Effector CD4-positive, alpha-beta T cell (primary cell): ENCODE data around the gene ZC3H12C.
"Not testable (repeated sequence)": the region's sequence is repeated elsewhere in the genome, so short reads cannot be mapped to it uniquely, and the experiment has no call there.

Source experiments
- DNase-seq: peaks from one replicate; pipeline ENCODE4 v3.0.0-alpha.2; 2020

ZC3H12C gene

GRCh38 chr11:110186456-110186855 lies 93.3 kb downstream of the ZC3H12C start:
- no peak for DNase-seq

DNA sequence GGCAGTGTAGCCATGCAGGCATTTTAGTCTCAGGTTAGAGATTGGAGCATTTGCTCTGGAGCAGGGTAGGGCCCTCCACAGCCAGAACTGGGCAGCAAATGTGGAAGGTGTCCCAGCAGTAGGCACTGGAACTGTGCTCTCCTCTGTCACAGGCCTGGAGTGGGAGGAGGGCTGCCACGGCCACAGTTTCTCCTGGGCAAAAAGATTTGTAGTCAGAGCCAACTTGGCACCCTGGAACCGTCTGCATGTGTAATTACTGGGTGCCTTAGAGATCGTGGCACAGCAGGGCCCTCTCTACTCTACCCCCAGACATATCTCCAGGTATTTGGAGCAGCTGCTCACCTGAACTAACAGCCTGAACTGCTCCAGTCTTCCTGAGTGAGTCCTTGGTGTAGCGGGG lies 93.7 kb downstream of the ZC3H12C start:
- DNase-seq = no peak

- no peak for DNase-seq
Measured at GRCh38 chr11:110187731-110188130, 94.5 kb downstream of the ZC3H12C start.

DNA sequence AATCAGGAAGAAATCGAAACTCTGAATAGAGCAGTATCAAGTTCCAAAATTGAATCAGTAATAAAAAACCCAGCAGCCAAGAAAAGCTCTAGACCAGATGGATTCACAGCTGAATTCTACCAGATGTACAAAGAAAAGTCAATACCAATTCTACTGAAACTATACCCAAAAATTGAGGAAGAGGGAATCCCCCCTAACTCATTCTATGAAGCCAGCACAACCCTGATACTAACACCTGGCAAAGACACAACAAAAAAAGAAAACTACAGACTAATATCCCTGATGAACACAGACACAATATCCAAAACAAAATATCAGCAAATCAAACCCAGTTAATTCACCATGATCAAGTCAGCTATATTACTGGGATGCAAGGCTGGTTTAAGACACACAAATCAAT lies 97.7 kb downstream of the ZC3H12C start:
- DNase-seq = no peak

- not testable (repeated sequence) for DNase-seq
Measured at GRCh38 chr11:110192604-110193282, 99.6 kb downstream of the ZC3H12C start.

GRCh38 chr11:110194211-110194766 lies 101.1 kb downstream of the ZC3H12C start:
- not testable (repeated sequence) for DNase-seq

DNA sequence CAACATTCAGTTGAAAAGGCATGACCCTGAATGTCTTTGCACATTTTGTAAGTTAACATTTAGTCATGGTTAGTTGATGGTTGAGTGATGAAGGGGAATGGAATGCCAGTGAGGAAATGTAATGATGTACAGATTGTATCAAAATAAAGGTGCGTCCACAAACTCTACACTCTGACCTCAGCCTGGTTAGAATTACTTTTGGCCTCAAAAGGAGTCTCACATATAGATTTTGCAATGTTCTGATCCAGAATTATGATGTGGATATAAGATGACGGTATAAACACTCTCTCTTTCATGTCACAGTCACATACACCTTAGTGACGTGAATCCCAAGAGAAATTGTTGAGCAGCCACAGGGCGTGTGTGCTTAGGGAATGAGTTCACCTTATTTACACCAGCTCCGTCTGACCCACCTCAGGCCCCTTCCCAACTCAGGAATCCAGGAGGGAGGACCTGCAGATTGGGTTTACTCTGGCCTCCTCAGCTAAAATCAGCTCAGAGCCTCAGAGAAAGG lies 103.1 kb downstream of the ZC3H12C start:
- DNase-seq = no peak

DNA sequence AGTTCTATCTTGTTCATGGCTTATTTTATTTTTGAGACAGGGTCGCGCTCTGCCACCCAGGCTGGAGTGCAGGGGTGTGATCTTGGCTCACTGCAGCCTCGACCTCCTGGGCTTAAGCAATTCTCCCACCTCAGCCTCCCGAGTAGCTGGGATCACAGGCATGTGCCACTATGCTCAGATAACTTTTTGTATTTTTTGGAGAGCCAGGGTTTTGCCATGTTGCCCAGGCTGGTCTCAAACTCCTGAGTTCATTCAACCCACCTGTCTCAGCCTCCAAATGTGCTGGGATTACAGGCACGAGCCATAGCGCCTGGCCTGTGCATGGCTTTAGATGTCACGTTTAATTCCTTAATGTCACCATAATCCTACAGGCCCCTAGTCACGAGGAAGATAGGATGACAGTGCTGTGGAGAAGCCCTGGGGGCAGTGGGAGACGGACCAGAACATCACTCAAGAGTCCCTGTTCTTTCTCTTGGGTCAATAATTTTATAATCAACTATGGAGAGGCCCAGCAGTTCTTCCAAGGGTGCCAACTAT lies 103.8 kb downstream of the ZC3H12C start:
- no peak for DNase-seq

GRCh38 chr11:110198031-110198729 lies 105.0 kb downstream of the ZC3H12C start:
- DNase-seq = no peak

- no peak for DNase-seq
Measured at GRCh38 chr11:110199184-110199981, 106.2 kb downstream of the ZC3H12C start.

DNA sequence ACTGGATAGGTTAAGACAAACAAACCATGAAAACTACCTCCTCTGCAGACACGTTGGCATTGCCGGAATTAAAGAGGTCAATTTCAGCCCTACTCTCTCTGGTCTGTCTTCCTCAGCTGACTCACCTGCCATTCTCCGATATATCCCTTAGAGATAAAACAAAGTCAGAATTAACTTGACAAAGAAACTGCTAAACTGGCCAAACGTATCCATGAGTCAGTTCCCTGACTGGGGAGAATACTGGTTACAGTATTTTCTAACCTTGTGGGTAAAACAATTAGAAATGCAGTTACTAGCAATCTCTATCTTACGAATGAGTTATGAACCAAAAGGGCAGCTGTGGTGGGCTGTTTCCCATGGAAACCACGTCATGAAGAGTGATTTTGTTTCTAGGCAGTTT lies 107.0 kb downstream of the ZC3H12C start:
- no peak for DNase-seq

DNA sequence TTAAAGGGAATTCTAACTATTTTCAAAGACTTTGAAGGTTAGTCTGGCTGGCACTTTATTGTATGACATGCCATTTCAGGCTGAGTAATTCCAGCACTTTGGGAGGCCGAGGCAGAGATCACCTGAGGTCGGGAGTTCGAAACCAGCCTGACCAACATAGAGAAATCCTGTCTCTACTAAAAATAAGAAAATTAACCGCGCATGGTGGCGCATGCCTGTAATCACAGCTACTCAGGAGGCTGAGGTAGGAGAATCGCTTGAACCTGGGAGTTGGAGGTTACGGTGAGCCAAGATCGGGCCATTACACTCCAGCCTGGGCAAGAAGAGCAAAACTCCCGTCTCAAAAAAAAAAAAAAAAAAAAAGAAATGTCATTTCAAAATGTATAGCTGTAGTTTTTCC lies 107.6 kb downstream of the ZC3H12C start:
- no peak for DNase-seq

DNA sequence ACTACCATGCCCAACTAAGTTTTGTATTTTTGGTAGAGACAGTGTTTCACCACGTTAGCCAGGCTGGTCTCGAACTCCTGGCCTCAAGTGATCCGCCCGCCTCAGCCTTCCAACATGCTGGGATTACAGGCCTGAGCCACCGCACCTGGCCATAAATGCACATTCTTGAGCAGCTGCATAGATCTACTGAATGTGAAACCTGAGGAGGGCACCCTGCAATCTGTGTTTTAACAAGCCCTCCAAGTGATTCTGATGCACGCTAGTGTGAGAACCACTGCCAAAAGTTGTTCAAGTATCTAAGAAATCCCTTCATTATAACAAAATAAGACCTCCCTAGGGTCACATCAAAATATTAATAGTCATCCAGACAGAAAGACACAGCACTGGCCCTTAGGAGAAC lies 113.9 kb downstream of the ZC3H12C start:
- no peak for DNase-seq

GRCh38 chr11:110208678-110209312 lies 115.6 kb downstream of the ZC3H12C start:
- DNase-seq = not testable (repeated sequence)

GRCh38 chr11:110209313-110209694 lies 116.1 kb downstream of the ZC3H12C start:
- not testable (repeated sequence) for DNase-seq

DNA sequence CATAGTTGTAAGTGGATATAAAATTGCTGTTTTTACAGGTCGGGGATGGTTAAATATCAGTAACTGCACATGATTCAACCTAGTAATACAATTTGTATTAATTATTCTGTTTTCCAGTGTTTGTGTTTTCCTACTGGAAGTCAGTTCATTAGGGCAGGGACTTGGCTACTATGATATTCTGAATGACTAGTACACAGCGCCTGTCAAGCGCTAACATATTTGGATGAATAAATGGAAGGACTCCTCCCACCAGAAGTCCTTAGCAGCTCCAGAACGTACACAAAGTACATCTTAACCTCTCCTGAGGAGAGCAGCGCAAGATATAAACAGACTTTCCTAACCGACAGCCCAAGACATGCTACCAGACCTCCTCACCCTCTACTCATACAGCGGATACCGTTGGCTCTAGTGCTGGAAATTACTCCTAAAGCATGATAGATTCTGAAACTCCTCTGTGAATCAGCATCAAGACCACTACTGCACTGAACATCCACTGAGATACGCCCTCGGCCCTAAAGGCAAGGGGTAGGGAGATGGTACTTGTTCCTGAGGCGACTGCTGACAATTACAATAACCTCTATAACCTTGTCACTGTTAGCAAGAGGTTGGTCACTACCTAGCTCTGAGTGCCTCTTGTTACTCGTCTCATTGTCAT lies 124.2 kb downstream of the ZC3H12C start:
- no peak for DNase-seq

DNA sequence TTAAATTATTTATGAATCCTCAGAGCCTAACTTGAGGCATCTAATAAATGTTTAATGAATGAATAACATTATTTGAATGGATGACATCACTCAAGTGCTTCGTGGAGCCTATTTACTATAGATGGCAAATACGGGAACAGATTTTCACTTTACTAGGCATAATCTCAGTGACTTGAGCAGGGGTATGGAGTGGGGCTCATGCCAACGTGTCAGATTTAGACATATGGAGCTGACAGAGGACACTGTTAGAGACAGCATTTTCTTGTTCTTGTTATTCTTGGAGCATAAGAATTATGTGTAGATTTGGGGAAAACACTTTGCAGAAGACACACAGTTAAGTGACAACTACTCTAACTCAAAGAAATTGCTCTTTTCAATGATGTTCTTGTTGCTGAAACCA lies 124.7 kb downstream of the ZC3H12C start:
- no peak for DNase-seq

DNA sequence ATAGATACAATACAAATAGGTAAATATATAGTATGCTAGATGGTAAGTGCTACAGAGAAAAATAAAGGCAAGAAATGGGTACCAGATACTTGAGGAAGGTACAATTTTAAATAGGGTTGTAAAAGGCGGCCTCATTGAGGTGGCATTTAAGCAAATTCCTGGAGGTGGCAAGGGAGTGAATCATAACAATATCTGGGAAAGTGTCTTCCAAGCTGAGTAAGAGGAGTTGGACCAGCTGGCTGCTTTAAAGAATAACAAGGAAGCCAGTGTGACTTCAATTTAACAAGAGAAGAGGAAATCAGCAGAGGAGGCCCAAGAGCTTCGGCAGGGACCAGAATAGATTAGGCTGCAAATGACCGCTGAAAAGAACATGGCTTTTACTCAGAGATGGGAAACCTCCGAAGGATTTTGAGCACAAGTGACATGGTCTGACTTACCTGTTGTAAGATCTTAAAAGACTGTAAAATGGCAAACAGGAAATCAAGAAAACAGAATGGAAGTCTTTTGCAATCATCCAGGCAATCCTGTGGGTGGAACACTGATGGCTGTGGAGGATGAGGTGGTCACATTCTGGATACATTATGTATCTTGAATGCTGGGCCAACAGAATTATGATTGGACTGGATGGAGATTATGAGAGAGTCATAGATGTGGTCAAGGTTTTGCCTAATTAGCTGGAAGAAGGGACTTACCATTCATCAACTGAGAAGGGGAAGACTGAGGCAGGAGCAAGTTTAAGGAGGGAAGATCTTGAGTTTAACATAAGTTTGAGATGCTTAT lies 126.0 kb downstream of the ZC3H12C start:
- DNase-seq = no peak
